ENCODE measurements around the gene ZC3HAV1L.

DNA sequence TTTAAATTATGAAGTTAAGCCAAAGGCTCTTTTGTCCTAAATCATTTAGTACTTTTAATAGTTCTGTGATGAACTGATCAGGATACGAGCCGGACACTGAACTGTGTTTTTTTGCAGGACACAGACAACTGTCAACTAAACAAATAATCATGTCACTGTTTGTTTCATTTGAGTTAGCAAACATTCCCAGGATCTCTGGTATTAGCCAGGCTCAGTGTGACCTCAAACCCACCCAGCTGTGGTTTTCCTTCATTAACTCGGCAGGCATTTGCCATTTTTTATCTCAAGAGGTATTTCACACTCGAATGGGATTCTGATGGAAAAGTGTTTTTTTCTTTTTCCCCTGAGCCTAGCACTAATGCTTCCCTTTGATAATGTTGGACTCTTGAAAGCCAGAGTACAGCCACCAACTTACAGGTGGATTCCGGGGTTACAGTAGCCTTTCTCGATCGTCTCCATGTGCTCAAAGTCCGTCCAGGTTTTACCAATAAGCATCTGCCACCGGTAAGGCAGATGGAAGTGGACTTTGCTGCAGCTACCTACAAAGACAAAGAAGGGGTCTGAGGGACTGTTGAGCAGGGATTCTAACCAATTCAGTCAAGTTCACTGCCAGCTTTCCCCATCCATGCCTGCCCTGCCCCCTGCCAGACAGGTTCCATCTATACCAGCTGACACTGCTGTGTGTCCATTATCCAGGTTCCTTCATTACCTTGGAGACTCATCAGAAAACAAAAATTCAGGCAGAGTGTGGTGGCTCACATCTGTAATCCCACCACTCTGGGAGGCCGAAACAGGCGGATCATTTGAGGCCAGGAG, 40.2 kb upstream of the ZC3HAV1L start:
- TF ChIP-seq POLR2A (IDR thresholded peaks at IDR 0.05; ENCODE audit: low read depth, low read length), result no peak
- TF ChIP-seq POLR2AphosphoS5 (IDR thresholded peaks at IDR 0.05; ENCODE audit: low read depth, low read length), result no peak
- TF ChIP-seq TAF1 (IDR thresholded peaks at IDR 0.05; ENCODE audit: borderline replicate concordance, low read depth, low read length), result no peak
